Pons (tissue), 1 donor: Measurements from ENCODE around the gene WDR70.

Experiments
- DNase-seq: peaks from one replicate; pipeline ENCODE4 v3.0.0-alpha.2; 2016; ENCODE audit warnings: low spot score

WDR70 gene

GRCh38 chr5:37723162-37723961 lies 344.2 kb downstream of the WDR70 start:
- peak; percentile 32 for DNase-seq

- DNase-seq = no peak
Observed at GRCh38 chr5:37724395-37725125, 345.4 kb downstream of the WDR70 start.

GRCh38 chr5:37725185-37725584 lies 346.1 kb downstream of the WDR70 start:
- no peak for DNase-seq

GRCh38 chr5:37727238-37727637 lies 348.1 kb downstream of the WDR70 start:
- DNase-seq = no peak

GRCh38 chr5:37730896-37731455 lies 351.9 kb downstream of the WDR70 start:
- DNase-seq = no peak

- no peak for DNase-seq
Observed at GRCh38 chr5:37734114-37734513, 355.0 kb downstream of the WDR70 start.

- peak; percentile 81 for DNase-seq
Observed at GRCh38 chr5:37735649-37736347, 356.7 kb downstream of the WDR70 start.

GRCh38 chr5:37736397-37736796 lies 357.3 kb downstream of the WDR70 start:
- no peak for DNase-seq

GRCh38 chr5:37737326-37738056 lies 358.4 kb downstream of the WDR70 start:
- no peak for DNase-seq

GRCh38 chr5:37738057-37738691 lies 359.1 kb downstream of the WDR70 start:
- peak; percentile 45 for DNase-seq

- no peak for DNase-seq
Observed at GRCh38 chr5:37738865-37739488, 359.9 kb downstream of the WDR70 start.

GRCh38 chr5:37739817-37740261 lies 360.7 kb downstream of the WDR70 start:
- DNase-seq = no peak

- DNase-seq = no peak
Observed at GRCh38 chr5:37740331-37741066, 361.4 kb downstream of the WDR70 start.

- no peak for DNase-seq
Observed at GRCh38 chr5:37742111-37742510, 363.0 kb downstream of the WDR70 start.

- no peak for DNase-seq
Observed at GRCh38 chr5:37751227-37751626, 372.1 kb downstream of the WDR70 start.

- DNase-seq = no peak
Observed at GRCh38 chr5:37754976-37755375, 375.9 kb downstream of the WDR70 start.

GRCh38 chr5:37755581-37755980 lies 376.5 kb downstream of the WDR70 start:
- no peak for DNase-seq

GRCh38 chr5:37756248-37756647 lies 377.1 kb downstream of the WDR70 start:
- DNase-seq = no peak

GRCh38 chr5:37757980-37758582 lies 379.0 kb downstream of the WDR70 start:
- DNase-seq = no peak

GRCh38 chr5:37767251-37767650 lies 388.1 kb downstream of the WDR70 start:
- DNase-seq = no peak
